HUES6 (cell line): ENCODE measurements around the gene CADM3.

Experiments used
- H3K27ac ChIP-seq: 2 replicates; pipeline ENCODE4 v1.7.0; 2013; ENCODE audit warnings: low read depth, mild to moderate bottlenecking, low read length, inconsistent platforms
- H3K27me3 ChIP-seq: 2 replicates; pipeline ENCODE4 v1.6.1; 2013; ENCODE audit warnings: low read length; ENCODE audit not compliant: control insufficient read depth, insufficient read depth
- H3K36me3 ChIP-seq: 2 replicates; pipeline ENCODE4 v1.6.1; 2013; ENCODE audit warnings: low read length; ENCODE audit not compliant: control insufficient read depth, insufficient read depth
- H3K4me1 ChIP-seq: 2 replicates; pipeline ENCODE4 v1.6.1; 2013; ENCODE audit warnings: low read length; ENCODE audit not compliant: control insufficient read depth, insufficient read depth
- H3K4me3 ChIP-seq: 2 replicates; pipeline ENCODE4 v1.5.1; 2013; ENCODE audit warnings: low read depth, low read length
- H3K9ac ChIP-seq: one replicate; pipeline ENCODE4 v1.6.1; 2013; ENCODE audit warnings: mild to moderate bottlenecking, low read length
- H3K9me3 ChIP-seq: 2 replicates; pipeline ENCODE4 v1.6.1; 2013; ENCODE audit warnings: low read depth, low read length; ENCODE audit not compliant: control insufficient read depth, insufficient read depth

The CADM3 gene

DNA sequence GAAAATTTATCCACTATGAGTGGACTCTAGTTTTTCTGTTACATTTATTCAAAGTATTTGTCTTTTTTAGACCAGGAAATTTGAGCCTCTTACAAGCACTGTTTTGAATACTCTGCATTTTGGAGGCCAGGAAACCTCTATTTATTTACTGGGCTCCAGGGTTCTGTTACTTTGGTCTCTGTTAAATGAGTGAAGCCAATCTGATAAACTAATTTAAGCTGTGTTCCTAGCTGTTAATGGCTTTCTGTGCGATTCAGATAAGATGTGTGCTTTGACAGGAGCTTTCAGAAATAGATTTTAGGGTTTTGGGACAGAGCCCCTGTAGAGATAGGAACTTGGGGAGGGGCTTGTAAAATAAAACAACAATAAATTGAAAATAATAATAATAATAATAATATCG is 57.1 kb downstream of the CADM3 start:
- Histone ChIP-seq H3K4me3 (no peak overlapping the region), H3K4me1 (peaks cover 13% of the 10 kb centered on the region; the same call in 1 of the 2 replicates), H3K9ac (no peak overlapping the region), H3K36me3 (no peaks in the 10 kb centered on the region), H3K27me3 (no peaks in the 10 kb centered on the region), H3K27ac (no peak overlapping the region), H3K9me3 (no peaks in the 10 kb centered on the region)

DNA sequence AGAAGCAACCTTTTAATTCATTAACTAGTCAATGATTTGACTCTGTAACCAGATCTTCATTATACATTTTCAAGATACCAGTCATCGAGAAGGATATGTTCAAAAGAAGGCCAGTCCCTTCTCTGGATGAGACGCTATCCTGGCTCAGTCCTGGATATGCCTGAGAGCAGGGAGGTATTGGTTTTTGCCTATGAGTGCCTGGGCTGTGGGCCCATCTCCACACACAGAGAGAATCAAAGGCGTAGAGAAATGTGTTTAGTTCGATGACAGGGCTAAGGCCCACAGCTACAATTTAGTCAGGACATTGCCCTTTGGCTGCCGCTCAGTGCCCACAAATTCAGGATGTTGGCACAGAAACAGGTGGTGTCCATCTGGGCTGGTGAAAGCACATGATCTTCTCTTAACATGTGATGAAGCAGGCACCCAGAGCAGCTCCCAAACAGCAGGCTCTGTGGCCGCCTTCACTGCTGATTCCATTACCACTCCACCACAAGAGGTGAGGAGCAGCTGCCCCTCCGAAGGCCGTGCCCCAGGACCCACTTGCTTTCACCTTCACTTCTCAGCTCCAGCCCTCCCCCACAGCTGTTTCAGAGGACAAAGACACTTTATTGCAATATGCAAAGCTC is 58.0 kb downstream of the CADM3 start:
- H3K27me3 ChIP-seq, result no peaks in the 10 kb centered on the region
- H3K27ac ChIP-seq, result no peak overlapping the region
- H3K4me3 ChIP-seq, result no peak overlapping the region
- H3K9ac ChIP-seq, result no peak overlapping the region
- H3K36me3 ChIP-seq, result no peaks in the 10 kb centered on the region
- peaks cover 13% of the 10 kb centered on the region; the same call in 1 of the 2 replicates for H3K4me1 ChIP-seq
- H3K9me3 ChIP-seq, result no peaks in the 10 kb centered on the region

DNA sequence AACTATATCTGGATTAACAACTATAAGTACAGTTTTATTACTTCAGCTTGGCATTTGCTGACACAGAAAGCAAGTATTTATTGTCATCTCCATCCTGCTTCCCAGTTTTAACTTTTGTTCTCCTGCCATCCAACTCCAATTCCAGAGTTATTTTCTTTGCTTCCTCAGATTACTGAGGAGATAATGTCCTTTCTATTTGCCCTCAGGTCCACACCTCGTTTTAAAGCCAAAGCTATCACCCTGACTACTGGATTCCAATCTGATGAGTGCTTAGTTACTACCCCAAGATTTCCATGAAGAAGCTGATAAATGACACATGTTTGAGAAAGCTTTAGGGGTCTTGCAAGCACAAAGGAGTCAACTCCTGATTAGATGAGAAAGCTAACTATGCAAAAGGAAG is 58.5 kb downstream of the CADM3 start:
- H3K27ac ChIP-seq, result no peak overlapping the region
- no peaks in the 10 kb centered on the region for H3K27me3 ChIP-seq
- peaks cover 13% of the 10 kb centered on the region; the same call in 1 of the 2 replicates for H3K4me1 ChIP-seq
- no peak overlapping the region for H3K9ac ChIP-seq
- no peaks in the 10 kb centered on the region for H3K36me3 ChIP-seq
- no peaks in the 10 kb centered on the region for H3K9me3 ChIP-seq
- H3K4me3 ChIP-seq, result no peak overlapping the region

DNA sequence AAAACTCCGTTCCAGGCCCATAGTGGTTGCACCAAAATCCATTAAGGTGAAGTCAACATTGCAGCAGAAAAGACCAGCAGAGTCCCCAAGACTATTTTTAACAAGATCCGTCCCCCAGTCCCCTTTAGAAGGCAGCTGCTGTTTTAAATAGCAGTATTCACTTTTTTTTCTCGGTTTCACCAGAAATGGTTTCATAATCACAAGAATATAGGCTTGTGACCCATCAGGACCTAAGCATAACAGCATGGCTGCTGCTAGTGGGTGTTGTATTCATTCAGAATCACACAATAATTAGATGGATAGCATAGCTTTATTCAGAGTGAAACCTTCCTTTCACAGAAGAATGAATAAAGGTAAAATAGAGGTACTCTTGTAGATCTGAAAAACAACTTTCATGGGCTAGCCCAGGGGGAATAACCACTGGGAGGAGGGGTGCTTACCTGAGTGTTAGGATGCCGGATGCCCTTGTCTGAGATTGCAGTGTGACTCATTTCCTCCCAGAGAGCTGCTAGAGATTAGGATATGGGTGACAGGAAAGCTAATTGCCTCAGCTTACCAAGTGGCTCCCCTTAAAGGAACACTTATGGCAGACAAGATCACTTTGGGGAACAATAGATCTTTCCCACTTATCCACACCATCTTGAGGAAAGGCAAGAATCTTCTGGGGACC is 68.3 kb downstream of the CADM3 start:
- no peak overlapping the region for H3K4me3 ChIP-seq
- H3K27ac ChIP-seq, result no peak overlapping the region
- H3K9me3 ChIP-seq, result no peaks in the 10 kb centered on the region
- no peaks in the 10 kb centered on the region for H3K27me3 ChIP-seq
- no peaks in the 10 kb centered on the region for H3K36me3 ChIP-seq
- no peak overlapping the region for H3K9ac ChIP-seq
- no peaks in the 10 kb centered on the region; the same call in 1 of the 2 replicates for H3K4me1 ChIP-seq

DNA sequence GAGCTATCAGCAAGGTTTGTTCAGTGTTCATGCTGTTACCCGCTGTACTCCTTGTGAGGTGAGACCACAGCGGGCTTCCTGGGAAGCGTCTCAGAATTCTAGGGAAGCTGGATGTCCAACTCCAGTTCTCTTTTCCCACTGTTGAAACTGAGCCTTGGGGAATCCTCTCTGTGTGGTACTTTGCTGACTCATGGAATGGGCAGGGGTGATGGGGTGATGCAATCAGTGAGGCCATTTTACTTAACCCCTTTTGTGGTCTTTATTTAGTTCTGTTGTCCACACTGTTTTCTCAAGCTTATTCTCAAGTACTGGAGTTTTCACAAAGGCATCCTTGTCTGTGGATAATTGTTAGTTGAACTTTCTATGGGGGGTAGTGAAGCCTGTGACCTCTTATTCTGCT is 75.9 kb downstream of the CADM3 start:
- Histone ChIP-seq H3K9ac (no peak overlapping the region), H3K27me3 (no peaks in the 10 kb centered on the region)

DNA sequence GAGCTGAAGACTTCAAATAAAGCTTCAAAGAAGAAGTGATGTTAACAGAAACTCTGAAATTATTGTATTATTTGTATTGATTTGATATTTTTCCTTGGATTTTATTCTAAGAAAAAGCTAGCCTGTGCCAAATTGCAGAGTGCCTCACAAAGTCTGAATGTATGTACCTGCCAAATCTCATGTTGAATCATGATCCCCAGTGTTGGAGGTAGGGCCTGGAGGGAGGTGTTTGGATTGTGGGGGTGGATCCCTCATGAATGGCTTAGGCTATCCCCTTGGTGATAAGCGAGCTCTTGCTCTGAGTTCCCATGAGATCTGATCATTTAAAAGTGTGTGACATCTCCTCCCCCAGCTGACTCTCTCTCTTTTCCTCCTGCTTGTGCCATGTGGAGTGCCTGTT is 76.9 kb downstream of the CADM3 start:
- Histone ChIP-seq H3K9ac (no peak overlapping the region), H3K4me1 (no peaks in the 10 kb centered on the region), H3K4me3 (no peak overlapping the region), H3K9me3 (peaks cover 11% of the 10 kb centered on the region), H3K27me3 (no peaks in the 10 kb centered on the region), H3K36me3 (no peaks in the 10 kb centered on the region), H3K27ac (no peak overlapping the region)

More for the DNA sequence above, 75.9 kb downstream of the CADM3 start:
- Histone ChIP-seq H3K9me3 (peaks cover 11% of the 10 kb centered on the region), H3K36me3 (no peaks in the 10 kb centered on the region), H3K4me1 (no peaks in the 10 kb centered on the region), H3K4me3 (no peak overlapping the region), H3K27ac (no peak overlapping the region)

DNA sequence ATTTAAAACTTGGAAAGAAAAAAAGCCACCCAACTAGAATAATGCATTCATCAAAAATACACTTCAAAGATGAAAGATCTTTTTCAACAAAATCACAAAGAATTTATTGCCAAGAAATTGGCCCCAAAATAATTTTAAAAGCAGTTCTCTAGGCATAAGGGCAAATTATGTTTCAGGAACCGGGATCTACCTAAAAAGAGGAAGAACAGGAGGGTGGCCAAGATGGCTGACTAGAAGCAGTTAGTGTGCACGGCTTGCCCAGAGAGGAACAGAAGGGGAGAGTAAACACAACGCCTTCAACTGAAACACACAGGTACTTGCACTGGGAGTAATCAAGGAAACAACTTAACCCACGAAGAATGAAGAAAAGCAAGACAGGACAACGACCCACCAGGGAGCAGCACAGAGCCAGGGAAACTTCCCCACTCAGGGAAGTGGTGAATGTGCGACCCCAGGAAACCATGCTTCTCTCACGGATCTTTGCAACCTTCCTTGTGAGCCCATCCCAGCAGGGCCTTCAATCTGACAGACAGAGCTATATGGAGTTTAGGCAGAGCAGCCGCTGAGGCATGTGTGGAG is 79.3 kb downstream of the CADM3 start:
- H3K4me3 ChIP-seq, result no peak overlapping the region
- H3K27ac ChIP-seq, result no peak overlapping the region
- H3K9ac ChIP-seq, result no peak overlapping the region
- peaks cover 11% of the 10 kb centered on the region for H3K9me3 ChIP-seq
- H3K27me3 ChIP-seq, result no peaks in the 10 kb centered on the region
- no peaks in the 10 kb centered on the region for H3K4me1 ChIP-seq
- H3K36me3 ChIP-seq, result no peaks in the 10 kb centered on the region
